H9 (cell line): Measurements from ENCODE around the gene MTHFD1L. TPM values are rescaled to one million over a fixed set of nuclear protein-coding genes. Genes with fewer than 3 reads are reported as not detected.

Experiments
- DNase-seq: peaks from one replicate; pipeline ENCODE4 v3.0.0-alpha.2; 2017
- H2AFZ ChIP-seq: one replicate; pipeline ENCODE4 v1.6.1; 2013; ENCODE audit warnings: mild to moderate bottlenecking, low read length, control low read depth, moderate library complexity
- H2AK5ac ChIP-seq: 2 replicates; pipeline ENCODE4 v1.6.1; 2013; ENCODE audit warnings: low read length, control low read depth, mixed read lengths; ENCODE audit not compliant: insufficient read length
- H2BK120ac ChIP-seq: one replicate; pipeline ENCODE4 v1.6.1; 2013; ENCODE audit warnings: low read depth, mild to moderate bottlenecking, low read length, control low read depth, inconsistent platforms; ENCODE audit not compliant: poor library complexity, severe bottlenecking
- H2BK12ac ChIP-seq: 2 replicates; pipeline ENCODE4 v1.6.1; 2013; ENCODE audit warnings: low read length, control low read depth, mixed read lengths, low read depth; ENCODE audit not compliant: insufficient read length
- H2BK15ac ChIP-seq: 2 replicates; pipeline ENCODE4 v1.6.1; 2013; ENCODE audit warnings: low read depth, low read length, control low read depth
- H2BK20ac ChIP-seq: one replicate; pipeline ENCODE4 v1.6.1; 2013; ENCODE audit warnings: low read depth, mild to moderate bottlenecking, low read length, control low read depth, inconsistent platforms; ENCODE audit not compliant: poor library complexity, severe bottlenecking
- H2BK5ac ChIP-seq: 2 replicates; pipeline ENCODE4 v1.6.1; 2013; ENCODE audit warnings: low read length, control low read depth, mixed read lengths; ENCODE audit not compliant: insufficient read length
- H3K14ac ChIP-seq: 2 replicates; pipeline ENCODE4 v1.6.1; 2013; ENCODE audit warnings: low read length, control low read depth; ENCODE audit not compliant: insufficient read depth
- H3K18ac ChIP-seq: 2 replicates; pipeline ENCODE4 v1.6.1; 2013; ENCODE audit warnings: low read depth, mild to moderate bottlenecking, mixed read lengths, low read length, control low read depth; ENCODE audit not compliant: insufficient read length
- H3K23ac ChIP-seq: 2 replicates; pipeline ENCODE4 v1.6.1; 2013; ENCODE audit warnings: low read length, control low read depth, mixed read lengths, low read depth; ENCODE audit not compliant: insufficient read length
- H3K23me2 ChIP-seq: 2 replicates; pipeline ENCODE4 v1.6.1; 2013; ENCODE audit warnings: low read depth, mild to moderate bottlenecking, mixed read lengths, low read length, control low read depth; ENCODE audit not compliant: insufficient read length, poor library complexity, severe bottlenecking
- H3K27ac ChIP-seq: 2 replicates; pipeline ENCODE4 v1.5.1; 2013; ENCODE audit warnings: low read length, control low read depth, mixed read lengths, low read depth; ENCODE audit not compliant: insufficient read length
- H3K27me3 ChIP-seq: 2 replicates; pipeline ENCODE4 v1.6.1; 2013; ENCODE audit warnings: low read length, control low read depth, inconsistent platforms; ENCODE audit not compliant: insufficient read depth
- H3K4ac ChIP-seq: 2 replicates; pipeline ENCODE4 v1.6.1; 2013; ENCODE audit warnings: low read depth, mild to moderate bottlenecking, control low read depth, inconsistent platforms, low read length, moderate library complexity
- H3K4me1 ChIP-seq: 2 replicates; pipeline ENCODE4 v1.6.1; 2013; ENCODE audit warnings: low read length, control low read depth, inconsistent platforms; ENCODE audit not compliant: insufficient read depth
- H3K4me2 ChIP-seq: 2 replicates; pipeline ENCODE4 v1.6.1; 2013; ENCODE audit warnings: low read length, control low read depth, mixed read lengths; ENCODE audit not compliant: insufficient read length, insufficient read depth
- H3K56ac ChIP-seq: 2 replicates; pipeline ENCODE4 v1.6.1; 2013; ENCODE audit warnings: low read depth, mild to moderate bottlenecking, mixed read lengths, low read length, control low read depth; ENCODE audit not compliant: insufficient read length
- H3K79me1 ChIP-seq: 2 replicates; pipeline ENCODE4 v1.6.1; 2013; ENCODE audit warnings: low read depth, mild to moderate bottlenecking, moderate library complexity, low read length, control low read depth, inconsistent platforms; ENCODE audit not compliant: insufficient read depth, poor library complexity, severe bottlenecking
- H3K79me2 ChIP-seq: 2 replicates; pipeline ENCODE4 v1.6.1; 2013; ENCODE audit warnings: low read length, control low read depth, inconsistent platforms; ENCODE audit not compliant: insufficient read depth
- H3K9ac ChIP-seq: 2 replicates; pipeline ENCODE4 v1.6.1; 2013; ENCODE audit warnings: low read length, control low read depth, mixed read lengths; ENCODE audit not compliant: insufficient read length; ENCODE audit errors: extremely low read depth
- H3K9me3 ChIP-seq: one replicate; pipeline ENCODE4 v1.6.1; 2013; ENCODE audit warnings: low read depth, low read length, inconsistent platforms; ENCODE audit not compliant: control insufficient read depth
- H3T11ph ChIP-seq: one replicate; pipeline ENCODE4 v1.6.1; 2013; ENCODE audit warnings: mild to moderate bottlenecking, low read length, control low read depth, inconsistent platforms
- H4K20me1 ChIP-seq: one replicate; pipeline ENCODE4 v1.6.1; 2013; ENCODE audit not compliant: control insufficient read depth, insufficient read length, insufficient read depth
- H4K5ac ChIP-seq: 2 replicates; pipeline ENCODE4 v1.6.1; 2013; ENCODE audit warnings: low read depth, mild to moderate bottlenecking, mixed read lengths, low read length, control low read depth; ENCODE audit not compliant: insufficient read length
- H4K8ac ChIP-seq: replicated peaks from 2 replicates; pipeline ENCODE4 v1.6.1; 2013; ENCODE audit warnings: low read length, control low read depth, mixed read lengths, low read depth; ENCODE audit not compliant: insufficient read length
- H4K91ac ChIP-seq: 2 replicates; pipeline ENCODE4 v1.6.1; 2013; ENCODE audit warnings: low read depth, mild to moderate bottlenecking, moderate library complexity, mixed read lengths, low read length, control low read depth; ENCODE audit not compliant: insufficient read length
- H3K27ac Mint-ChIP-seq, 3 experiments: 2 replicates in 2 of 3; 3 replicates in 1 of 3; pipeline ENCODE4 v1.8.0; 2020 to 2021; ENCODE audit warnings: mixed read lengths in 3 of 3, mild to moderate bottlenecking in 1 of 3, moderate library complexity in 1 of 3
- H3K27me3 Mint-ChIP-seq: 2 replicates; pipeline ENCODE4 v1.8.0; 2021; ENCODE audit warnings: low read depth, mild to moderate bottlenecking, moderate library complexity, mixed read lengths
- H3K36me3 Mint-ChIP-seq, 3 experiments: 2 replicates in 2 of 3; 3 replicates in 1 of 3; pipeline ENCODE4 v1.8.0; 2020 to 2021; ENCODE audit warnings: low read depth in 3 of 3, mixed read lengths in 3 of 3; ENCODE audit not compliant: insufficient read depth in 1 of 3
- H3K4me1 Mint-ChIP-seq, 2 experiments: 2 replicates each; pipeline ENCODE4 v1.8.0; 2020; ENCODE audit warnings: mixed read lengths in 2 of 2
- H3K4me3 Mint-ChIP-seq, 2 experiments: 2 replicates in 1 of 2; 3 replicates in 1 of 2; pipeline ENCODE4 v1.8.0; 2020 to 2021; ENCODE audit warnings: mild to moderate bottlenecking in 2 of 2, mixed read lengths in 2 of 2, moderate library complexity in 1 of 2
- H3K9me3 Mint-ChIP-seq, 2 experiments: 2 replicates in 1 of 2; 3 replicates in 1 of 2; pipeline ENCODE4 v1.8.0; 2020; ENCODE audit warnings: mild to moderate bottlenecking in 2 of 2, mixed read lengths in 2 of 2, moderate library complexity in 1 of 2
- WGBS: extraction: QIAGEN DNeasy Blood & Tissue Kit; methylation state at CpG from one replicate; pipeline ENCODE4 v1.1.7; 2013; ENCODE audit warnings: missing lambda C conversion rate, low lambda C conversion rate, mixed read lengths; ENCODE audit not compliant: insufficient read length; ENCODE audit errors: extremely low coverage; 5-methylcytosine and 5-hydroxymethylcytosine counted together
- total RNA-seq: library from RNA; stranded (reverse); gene quantifications from 2 replicates; pipeline ENCODE4 v1.2.1, GENCODE V29; 2021
- TF ChIP-seq, protein P1 (sequence below): fragments of 200-600 bp; sonication (generic); conservative IDR thresholded peaks from 3 replicates; pipeline ENCODE4 v1.8.0; 2021; ENCODE audit warnings: antibody characterized with exemption, mild to moderate bottlenecking

The MTHFD1L gene
- total RNA-seq, 1 experiment from 2014 or later: 90.2 TPM

DNA sequence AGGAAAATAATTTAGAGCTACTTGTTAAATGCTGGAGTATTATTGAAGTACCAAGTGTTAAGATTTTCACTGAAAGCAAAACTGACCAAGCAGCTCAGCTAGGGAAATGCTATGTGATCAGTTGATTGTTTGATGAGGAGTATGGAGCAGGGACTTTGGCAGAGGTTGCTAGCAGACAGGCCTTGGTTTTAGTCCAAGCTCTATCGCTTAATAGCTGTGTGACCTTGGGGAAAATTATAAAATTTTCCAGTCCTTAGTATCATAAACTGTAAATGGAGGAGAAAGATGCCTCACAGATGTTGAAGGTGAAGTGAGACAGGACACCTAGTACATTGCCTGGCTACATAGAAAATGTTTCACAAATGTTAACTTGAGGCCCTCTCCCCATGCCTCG is 136.6 kb downstream of the MTHFD1L start:
- H3K27ac Mint-ChIP-seq: no peak overlapping the region
- H2AFZ ChIP-seq: no peak overlapping the region
- H3K79me2 ChIP-seq: no peaks in the 10 kb centered on the region
- H3K9ac ChIP-seq: no peak overlapping the region
- no peak overlapping the region for H3K4ac ChIP-seq
- no peak overlapping the region for H3K4me3 Mint-ChIP-seq
- H3K23ac ChIP-seq: no peak overlapping the region
- H3T11ph ChIP-seq: no peak overlapping the region
- no peak overlapping the region for H2BK120ac ChIP-seq
- H3K27ac ChIP-seq: no peak overlapping the region
- H2BK5ac ChIP-seq: no peak overlapping the region
- no peak overlapping the region for H2BK15ac ChIP-seq
- H3K79me1 ChIP-seq: no peaks in the 10 kb centered on the region
- no peak overlapping the region for H3K18ac ChIP-seq
- H4K20me1 ChIP-seq: no peaks in the 10 kb centered on the region
- H3K36me3 Mint-ChIP-seq: peaks cover 0 to 18% (median 2%) of the 10 kb centered on the region in 3 experiments; a peak in 4 of 7 replicates
- no CpG with 5 or more reads among the region's 2 CpGs for WGBS
- H3K4me1 ChIP-seq: peaks cover 4% of the 10 kb centered on the region
- H2BK12ac ChIP-seq: no peak overlapping the region
- H2AK5ac ChIP-seq: no peak overlapping the region
- H4K5ac ChIP-seq: no peak overlapping the region
- no peak overlapping the region for H4K91ac ChIP-seq
- no peaks in the 10 kb centered on the region for H3K9me3 ChIP-seq
- no peaks in the 10 kb centered on the region for H3K27me3 ChIP-seq
- H3K4me1 Mint-ChIP-seq: peaks cover 27 to 31% of the 10 kb centered on the region in 2 experiments
- no peaks in the 10 kb centered on the region for H3K27me3 Mint-ChIP-seq
- no peak overlapping the region for H3K4me2 ChIP-seq
- H2BK20ac ChIP-seq: no peak overlapping the region
- no peak for DNase-seq
- no peak overlapping the region for H3K56ac ChIP-seq
- no peaks in the 10 kb centered on the region for H3K23me2 ChIP-seq
- no peak overlapping the region for H3K14ac ChIP-seq
- no peaks in the 10 kb centered on the region for H3K9me3 Mint-ChIP-seq
- TF ChIP-seq, protein P1, sequence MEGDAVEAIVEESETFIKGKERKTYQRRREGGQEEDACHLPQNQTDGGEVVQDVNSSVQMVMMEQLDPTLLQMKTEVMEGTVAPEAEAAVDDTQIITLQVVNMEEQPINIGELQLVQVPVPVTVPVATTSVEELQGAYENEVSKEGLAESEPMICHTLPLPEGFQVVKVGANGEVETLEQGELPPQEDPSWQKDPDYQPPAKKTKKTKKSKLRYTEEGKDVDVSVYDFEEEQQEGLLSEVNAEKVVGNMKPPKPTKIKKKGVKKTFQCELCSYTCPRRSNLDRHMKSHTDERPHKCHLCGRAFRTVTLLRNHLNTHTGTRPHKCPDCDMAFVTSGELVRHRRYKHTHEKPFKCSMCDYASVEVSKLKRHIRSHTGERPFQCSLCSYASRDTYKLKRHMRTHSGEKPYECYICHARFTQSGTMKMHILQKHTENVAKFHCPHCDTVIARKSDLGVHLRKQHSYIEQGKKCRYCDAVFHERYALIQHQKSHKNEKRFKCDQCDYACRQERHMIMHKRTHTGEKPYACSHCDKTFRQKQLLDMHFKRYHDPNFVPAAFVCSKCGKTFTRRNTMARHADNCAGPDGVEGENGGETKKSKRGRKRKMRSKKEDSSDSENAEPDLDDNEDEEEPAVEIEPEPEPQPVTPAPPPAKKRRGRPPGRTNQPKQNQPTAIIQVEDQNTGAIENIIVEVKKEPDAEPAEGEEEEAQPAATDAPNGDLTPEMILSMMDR: no peak
- H4K8ac ChIP-seq: no peak overlapping the region
